T1000 (cell line): ENCODE results near the gene TULP1.
A peak's percentile ranks its signal among the peaks of the same experiment; 100 is the strongest.
"Not testable (repeated sequence)": the region's sequence is repeated elsewhere in the genome, so short reads cannot be mapped to it uniquely, and the experiment has no call there.

Experiments
- DNase-seq: peaks from one replicate; lab custom pipeline; 2025; ENCODE audit warnings: mixed read lengths; lab: John Stamatoyannopoulos, UW

Gene TULP1

DNA sequence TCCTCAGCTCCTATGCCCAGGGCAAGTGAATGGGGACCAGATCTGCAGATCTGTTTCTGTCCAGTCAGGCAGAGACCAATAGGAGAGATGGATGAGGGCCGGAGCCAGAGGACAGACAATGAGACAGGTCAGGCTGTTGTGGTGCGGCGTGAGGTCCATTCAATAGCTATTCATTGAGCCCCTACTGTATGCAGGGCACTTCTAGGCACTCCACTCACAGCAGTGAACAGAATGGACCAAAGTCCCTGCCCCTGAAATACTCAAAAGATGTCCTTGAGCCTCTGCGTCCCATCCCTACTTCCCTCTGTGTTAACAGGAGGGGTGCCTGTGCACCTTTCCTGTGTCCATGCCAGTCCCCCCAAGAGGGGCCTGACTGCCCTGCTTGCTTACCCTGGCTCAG is 8.5 kb upstream of the TULP1 start:
- no peak for DNase-seq

DNA sequence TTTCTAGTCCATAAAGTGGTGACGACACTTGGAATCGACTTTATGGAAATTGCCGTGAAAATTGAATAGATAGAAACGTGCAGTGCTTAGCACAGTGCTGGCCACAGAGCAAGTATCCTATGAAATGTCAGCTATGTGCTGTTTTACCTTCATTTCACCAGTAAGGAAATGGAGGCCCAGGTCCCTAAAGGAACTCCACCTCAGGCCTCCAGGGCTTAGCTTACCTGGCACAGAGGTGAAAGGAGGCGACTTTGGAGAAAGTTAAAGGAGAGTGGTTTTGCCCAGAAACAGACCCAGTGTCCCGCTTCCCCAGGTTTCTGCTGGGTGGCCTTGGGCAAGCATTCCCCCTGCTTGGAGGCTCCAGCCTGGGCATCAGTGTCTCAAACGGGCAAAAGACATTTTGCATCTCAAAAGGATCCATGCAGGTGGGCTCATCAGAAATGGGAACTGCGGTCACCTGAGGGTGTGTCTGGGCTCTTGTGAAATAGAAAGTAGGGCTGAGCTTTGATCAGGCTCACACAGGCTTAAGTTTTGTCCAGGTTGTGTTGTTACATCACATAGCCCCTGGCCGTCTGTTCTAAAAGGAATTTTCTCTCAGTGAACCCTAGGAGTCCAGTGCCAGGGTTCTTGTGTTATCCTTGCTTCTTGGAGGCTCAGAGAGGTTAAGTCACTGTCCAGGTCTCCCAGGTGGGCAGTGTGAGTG is 6.8 kb upstream of the TULP1 start:
- no peak for DNase-seq

- DNase-seq: no peak
Observed at GRCh38 chr6:35518566-35519312, 6.0 kb upstream of the TULP1 start.

GRCh38 chr6:35517978-35518377 is 5.3 kb upstream of the TULP1 start:
- not testable (repeated sequence) for DNase-seq

DNA sequence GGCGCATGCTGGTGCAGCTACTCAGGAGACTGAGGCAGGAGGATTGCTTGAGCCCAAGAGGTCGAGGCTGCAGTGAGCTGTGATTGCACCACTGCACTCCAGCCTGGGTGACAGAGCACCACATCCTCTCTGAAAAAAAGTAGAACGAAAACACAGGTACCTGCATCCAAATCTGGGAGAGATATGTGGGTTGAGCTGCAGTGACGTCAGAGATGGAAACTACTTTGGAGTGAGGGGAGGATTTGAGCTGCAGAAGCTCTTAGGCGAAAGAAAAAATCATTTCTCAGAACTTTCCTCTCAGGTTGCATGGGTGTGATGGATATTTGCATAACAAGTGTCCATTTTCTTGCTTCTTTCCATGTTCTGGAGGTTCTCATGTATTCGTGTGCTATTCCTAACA is 4.0 kb upstream of the TULP1 start:
- no peak for DNase-seq

DNA sequence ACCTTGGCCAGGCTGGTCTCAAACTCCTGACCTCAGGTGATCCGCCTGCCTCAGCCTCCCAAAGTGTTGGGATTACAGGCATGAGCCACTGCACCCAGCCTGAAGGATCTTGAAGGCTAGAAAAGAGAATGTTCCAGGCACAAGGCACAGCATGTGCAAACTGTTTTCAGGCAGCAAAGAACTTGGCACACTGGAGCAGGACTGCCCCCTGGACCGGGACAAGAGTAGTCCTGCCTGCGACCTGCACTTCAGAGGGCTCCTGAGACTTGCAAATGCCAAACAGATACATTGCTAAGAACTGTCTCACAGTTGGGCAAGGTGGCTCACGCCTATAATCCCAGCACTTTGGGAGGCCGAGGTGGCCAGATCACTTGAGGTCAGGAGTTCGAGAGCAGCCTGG is 3.2 kb upstream of the TULP1 start:
- DNase-seq: not testable (repeated sequence)

DNA sequence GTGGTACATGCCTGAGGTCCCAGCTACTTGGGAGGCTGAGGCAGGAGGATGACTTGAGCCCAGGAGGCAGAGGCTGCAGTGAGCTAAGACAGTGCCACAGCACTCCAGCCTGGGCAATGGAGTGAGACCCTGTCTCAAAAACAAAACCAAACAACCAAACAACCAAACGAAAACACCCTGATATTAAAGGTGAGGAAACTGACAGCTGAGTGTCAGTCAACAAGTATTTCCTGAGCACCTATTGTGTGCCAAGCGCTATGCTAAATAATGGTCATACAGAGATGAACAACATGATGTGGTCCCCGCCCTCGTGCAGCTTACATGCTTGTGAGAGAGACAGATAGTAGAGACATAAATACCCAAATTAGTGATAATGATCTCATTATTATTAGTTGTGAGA is 1.9 kb upstream of the TULP1 start:
- DNase-seq: no peak

GRCh38 chr6:35512006-35512405 is 690 bp downstream of the TULP1 start:
- DNase-seq: no peak

GRCh38 chr6:35511562-35511941 is 1.1 kb downstream of the TULP1 start:
- DNase-seq: no peak

- no peak for DNase-seq
Observed at GRCh38 chr6:35510916-35511561, 1.7 kb downstream of the TULP1 start.

GRCh38 chr6:35508542-35508941 is 4.2 kb downstream of the TULP1 start:
- no peak for DNase-seq

- no peak for DNase-seq
Observed at GRCh38 chr6:35508027-35508426, 4.7 kb downstream of the TULP1 start.

- no peak for DNase-seq
Observed at GRCh38 chr6:35507221-35507620, 5.5 kb downstream of the TULP1 start.

DNA sequence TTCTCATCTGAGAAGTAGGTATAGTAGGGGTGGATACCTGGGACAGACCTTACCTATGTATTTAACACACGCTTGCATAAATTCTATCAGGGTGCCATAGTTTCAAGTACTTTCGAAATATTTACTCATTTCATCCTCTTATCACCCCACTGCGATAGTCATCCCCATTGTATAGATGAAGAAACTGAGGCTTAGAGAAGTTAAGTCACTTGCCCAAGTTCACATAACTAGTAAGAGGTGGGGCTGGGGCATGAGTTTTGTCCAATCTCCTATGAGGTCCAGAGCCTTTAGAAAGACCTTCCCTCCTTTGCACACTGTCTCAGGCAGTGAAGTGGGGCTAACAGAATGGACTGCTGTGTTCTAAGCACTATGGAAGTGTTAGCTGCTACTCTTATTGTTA is 6.2 kb downstream of the TULP1 start:
- DNase-seq: no peak

DNA sequence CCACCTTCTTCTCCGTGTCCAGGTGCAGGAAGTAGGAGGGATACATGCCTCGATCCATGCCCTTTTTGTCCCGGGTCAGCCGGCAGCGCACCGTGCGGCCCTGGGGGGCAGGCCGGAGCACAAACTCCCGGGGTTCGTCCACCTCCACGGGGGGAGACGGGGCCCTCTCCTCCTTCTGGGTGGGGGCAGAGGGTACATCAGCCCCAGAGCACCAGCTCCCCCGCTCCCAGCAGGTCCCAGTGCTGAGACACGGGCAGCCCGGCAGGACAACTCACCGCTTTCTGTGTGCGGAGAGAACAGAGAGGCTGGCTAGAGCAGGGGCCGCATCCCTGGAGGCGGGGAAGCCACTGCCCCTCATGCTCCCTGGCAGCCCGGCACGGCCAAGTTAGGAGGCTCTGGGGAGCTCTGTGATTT is 6.7 kb downstream of the TULP1 start:
- DNase-seq: no peak

GRCh38 chr6:35503534-35503933 is 9.2 kb downstream of the TULP1 start:
- no peak for DNase-seq

- no peak for DNase-seq
Observed at GRCh38 chr6:35501784-35502183, 10.9 kb downstream of the TULP1 start.

DNA sequence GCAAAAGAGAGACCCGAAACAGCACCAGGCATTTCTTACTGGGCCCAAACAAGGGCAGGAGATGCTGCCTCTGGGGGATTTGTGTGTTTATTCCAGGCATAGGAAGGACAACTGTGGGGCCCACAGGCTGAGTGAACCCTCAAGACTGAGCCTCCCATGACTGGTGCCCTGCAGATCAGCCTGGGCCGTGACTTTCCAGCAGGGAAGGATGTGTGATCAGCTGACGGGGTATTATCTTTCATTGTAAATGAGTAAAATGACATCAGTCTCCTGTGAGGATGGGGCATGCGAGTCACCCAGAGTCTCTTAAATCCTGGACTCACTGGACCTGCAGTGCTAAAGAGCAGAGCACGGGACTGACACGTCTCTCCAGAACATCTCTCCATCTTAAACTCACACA is 11.9 kb downstream of the TULP1 start:
- peak; percentile 12 for DNase-seq

DNA sequence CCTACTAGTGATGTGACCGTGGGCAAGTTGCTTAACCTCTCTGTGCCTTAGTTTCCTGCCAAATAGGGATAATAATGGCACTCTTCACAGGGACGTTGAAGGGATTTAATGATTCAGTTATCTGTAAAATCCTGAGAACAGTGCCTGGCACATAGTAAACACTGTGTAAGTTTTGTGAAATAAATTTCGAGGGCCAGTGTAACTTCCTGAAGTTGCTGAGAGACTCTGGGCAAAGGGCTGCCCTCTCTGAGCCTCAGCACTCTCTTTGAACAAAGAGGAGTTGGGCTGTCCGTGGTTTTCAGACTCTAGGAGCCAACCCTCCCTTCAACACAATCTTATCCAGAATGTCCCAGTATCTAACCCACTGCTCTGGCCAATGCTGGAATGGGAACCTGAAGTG is 13.3 kb downstream of the TULP1 start:
- no peak for DNase-seq

DNA sequence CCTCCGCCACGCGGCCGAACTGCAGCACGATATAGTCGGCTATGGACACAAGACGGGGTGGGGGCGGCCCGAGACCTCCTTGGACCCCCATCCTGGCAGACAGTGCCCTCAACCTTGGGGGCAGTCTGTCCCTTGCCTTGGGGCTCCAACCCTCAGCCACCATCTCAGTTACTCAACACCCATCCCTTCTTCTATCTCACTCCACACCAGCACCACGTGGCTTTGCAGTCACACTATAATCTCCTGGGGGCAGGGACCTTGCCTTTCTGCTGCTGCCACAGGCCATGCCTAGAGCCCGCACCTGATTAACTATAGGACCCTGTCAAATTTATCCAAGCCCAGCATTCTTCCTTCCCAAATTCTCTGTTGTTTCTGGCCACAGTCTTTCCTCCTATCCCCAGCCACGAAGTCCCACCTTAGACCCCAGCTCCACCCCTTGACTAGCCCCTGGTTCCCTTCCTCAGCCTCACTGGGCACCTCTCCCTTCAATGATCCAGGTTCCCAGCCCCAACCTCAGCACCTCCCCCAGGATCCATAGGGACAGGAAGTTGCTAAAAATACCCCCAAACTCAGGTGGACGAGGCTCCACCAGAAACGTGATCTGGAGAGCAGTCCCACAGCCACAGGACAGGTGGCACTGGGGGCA is 14.2 kb downstream of the TULP1 start:
- no peak for DNase-seq

DNA sequence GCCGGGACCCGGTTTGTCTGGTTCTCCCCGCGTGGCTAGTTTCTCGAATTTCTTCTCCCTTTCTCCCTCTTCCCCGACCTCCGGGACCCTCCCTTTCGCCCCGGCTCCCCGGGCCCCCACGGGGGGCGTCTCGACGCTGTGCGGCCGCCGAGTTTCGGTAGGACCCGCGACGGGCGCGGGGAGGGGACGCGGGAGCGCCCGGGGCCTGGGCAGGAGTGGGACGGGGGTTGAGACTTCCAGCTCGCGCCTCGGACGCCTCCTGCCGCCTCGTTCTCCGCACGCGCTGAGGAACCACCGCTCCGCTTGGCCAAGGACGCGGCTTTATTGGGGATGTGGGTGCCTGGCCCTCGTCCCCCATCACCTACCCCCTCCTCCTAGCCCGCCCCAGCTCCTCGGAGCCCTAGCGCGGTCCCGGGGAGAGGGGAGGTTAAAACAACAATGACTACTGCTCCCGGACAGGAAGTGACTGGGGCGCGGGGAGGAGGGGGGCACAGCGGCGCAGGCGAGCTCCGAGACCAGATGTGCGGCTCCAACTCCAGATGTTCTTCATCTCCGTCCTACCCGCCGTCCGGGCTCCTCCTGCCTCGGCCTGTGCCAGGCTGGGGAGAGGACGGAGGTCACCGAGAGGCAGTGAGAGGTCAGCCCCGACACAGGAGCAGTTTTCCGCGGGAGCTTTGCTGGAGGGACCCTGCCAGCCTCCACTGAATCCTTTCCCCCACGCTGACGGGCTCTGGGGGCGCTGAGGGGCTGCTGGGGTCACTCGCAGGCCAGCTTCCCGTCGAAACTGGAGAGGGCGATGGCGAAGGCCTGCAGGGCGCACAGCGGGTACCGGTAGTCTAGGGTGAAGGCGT is 14.9 kb downstream of the TULP1 start:
- DNase-seq: peak; percentile 54
